Posterior vena cava (tissue), 2 donors: ENCODE measurements around the gene HEXD. TPM values are rescaled to one million over a fixed set of nuclear protein-coding genes. Genes with fewer than 3 reads are reported as not detected.

ENCODE experiments used
- total RNA-seq, 2 donors: library from RNA; stranded (reverse); fragmentation: NEBNext Ultra II Directional; extraction: Animal tissue kit (Norgen Biotek cat#: 25700); gene quantifications; one replicate each; pipeline ENCODE4 v1.2.1, GENCODE V29; 2021
- donor health status: DM: yes; HTN: yes; CAD: no.
- donor health status: DM: yes; HTN: yes; CAD: no.

The HEXD gene
- total RNA-seq, 2 donors from 2014 or later: 10.0 to 16.4 TPM

Other genes with a start within 250 kb of the HEXD start
- gene CCDC57, start 205.5 kb upstream of the HEXD start, total RNA-seq: 10 to 100 TPM; 20.3 to 28.5 TPM
- gene SLC16A3, start 189.3 kb upstream of the HEXD start, total RNA-seq: 10 to 100 TPM; 53.7 to 65.6 TPM
- 100 to 1,000 TPM in 1 of 2 donors, 10 to 100 TPM in 1; 93.6 to 103 TPM for gene CSNK1D, start 144.6 kb upstream of the HEXD start, total RNA-seq
- gene CD7, start 100.7 kb upstream of the HEXD start, total RNA-seq: 1 to 10 TPM; 1.9 to 3.0 TPM
- gene SECTM1, start 84.6 kb upstream of the HEXD start, total RNA-seq: 10 to 100 TPM; 10.3 to 14.5 TPM
- gene TEX19, start 59.1 kb upstream of the HEXD start, total RNA-seq: not detected
- gene UTS2R, start 46.6 kb upstream of the HEXD start, total RNA-seq: not detected
- gene OGFOD3, start 239 bp downstream of the HEXD start, total RNA-seq: 10 to 100 TPM; 21.0 to 26.8 TPM
- gene CYBC1, start 32.4 kb downstream of the HEXD start, total RNA-seq: 10 to 100 TPM; 55.5 to 77.9 TPM
- gene NARF, start 40.4 kb downstream of the HEXD start, total RNA-seq: 10 to 100 TPM; 34.2 to 37.1 TPM
- gene FOXK2, start 101.4 kb downstream of the HEXD start, total RNA-seq: 10 to 100 TPM; 42.4 to 49.6 TPM
- gene WDR45B, start 230.1 kb downstream of the HEXD start, total RNA-seq: 10 to 100 TPM; 49.7 to 56.5 TPM